Fibroblast of pulmonary artery (primary cell): ENCODE results near the gene NSUN4.
"Not testable (repeated sequence)": the region's sequence is repeated elsewhere in the genome, so short reads cannot be mapped to it uniquely, and the experiment has no call there.

Experiments used
- DNase-seq: peaks from one replicate; pipeline ENCODE4 v3.0.0-alpha.2; 2010; ENCODE audit warnings: low read depth
- H3K4me3 ChIP-seq: replicated peaks from 2 replicates; pipeline ENCODE4 v1.5.1; 2011; ENCODE audit warnings: low read depth, mild to moderate bottlenecking, control low read depth, low read length, moderate library complexity
- TF ChIP-seq, protein P1 (sequence below): IDR thresholded peaks from 2 replicates; pipeline ENCODE4 v1.5.1; 2011; ENCODE audit warnings: mild to moderate bottlenecking, control low read depth, low read length, inconsistent platforms; ENCODE audit errors: missing control alignments

NSUN4 gene

GRCh38 chr1:46315669-46316403 lies 24.8 kb upstream of the NSUN4 start:
- H3K4me3 ChIP-seq = no peak overlapping the region
- TF ChIP-seq, protein P1, sequence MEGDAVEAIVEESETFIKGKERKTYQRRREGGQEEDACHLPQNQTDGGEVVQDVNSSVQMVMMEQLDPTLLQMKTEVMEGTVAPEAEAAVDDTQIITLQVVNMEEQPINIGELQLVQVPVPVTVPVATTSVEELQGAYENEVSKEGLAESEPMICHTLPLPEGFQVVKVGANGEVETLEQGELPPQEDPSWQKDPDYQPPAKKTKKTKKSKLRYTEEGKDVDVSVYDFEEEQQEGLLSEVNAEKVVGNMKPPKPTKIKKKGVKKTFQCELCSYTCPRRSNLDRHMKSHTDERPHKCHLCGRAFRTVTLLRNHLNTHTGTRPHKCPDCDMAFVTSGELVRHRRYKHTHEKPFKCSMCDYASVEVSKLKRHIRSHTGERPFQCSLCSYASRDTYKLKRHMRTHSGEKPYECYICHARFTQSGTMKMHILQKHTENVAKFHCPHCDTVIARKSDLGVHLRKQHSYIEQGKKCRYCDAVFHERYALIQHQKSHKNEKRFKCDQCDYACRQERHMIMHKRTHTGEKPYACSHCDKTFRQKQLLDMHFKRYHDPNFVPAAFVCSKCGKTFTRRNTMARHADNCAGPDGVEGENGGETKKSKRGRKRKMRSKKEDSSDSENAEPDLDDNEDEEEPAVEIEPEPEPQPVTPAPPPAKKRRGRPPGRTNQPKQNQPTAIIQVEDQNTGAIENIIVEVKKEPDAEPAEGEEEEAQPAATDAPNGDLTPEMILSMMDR = no peak
- DNase-seq = peak; percentile 6

DNA sequence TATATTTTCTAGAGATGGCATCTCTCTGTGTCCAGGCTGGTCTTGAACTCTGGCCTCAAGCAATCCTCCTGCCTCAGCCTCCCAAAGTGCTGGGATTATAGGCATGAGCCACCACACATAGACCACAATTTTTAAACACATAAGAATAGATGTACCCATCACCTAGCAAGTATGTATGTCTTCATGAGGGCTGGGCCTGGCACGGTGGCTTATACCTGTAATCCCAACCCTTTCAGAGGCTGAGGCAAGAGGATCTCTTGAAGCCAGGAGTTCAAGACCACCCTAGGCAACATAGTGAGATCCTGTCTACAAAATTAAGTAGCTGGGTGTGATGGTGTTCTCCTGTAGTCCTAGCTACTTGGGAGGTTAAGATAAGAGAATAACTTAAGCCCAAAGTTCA lies 23.3 kb upstream of the NSUN4 start:
- H3K4me3 ChIP-seq = no peak overlapping the region
- TF ChIP-seq, protein P1 = no peak
- no peak for DNase-seq

DNA sequence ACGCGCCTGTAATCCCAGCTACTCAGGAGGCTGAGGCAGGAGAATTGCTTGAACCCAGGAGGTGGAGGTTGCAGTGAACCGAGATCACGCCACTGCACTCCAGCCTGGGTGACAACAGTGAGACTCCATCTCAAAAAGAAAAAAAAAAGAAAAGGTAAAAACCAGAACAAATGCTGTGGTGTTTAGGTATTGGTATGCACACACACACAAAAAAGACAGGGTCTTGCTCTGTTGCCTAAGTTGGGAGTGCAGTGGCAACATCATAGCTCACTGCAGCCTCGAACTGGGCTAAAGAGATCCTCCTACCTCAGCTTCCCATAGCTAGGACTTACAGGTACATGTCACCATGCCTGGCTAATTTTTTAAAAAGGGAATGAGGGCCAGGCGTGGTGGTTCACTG lies 21.3 kb upstream of the NSUN4 start:
- H3K4me3 ChIP-seq, DNase-seq: not testable (repeated sequence)

GRCh38 chr1:46319960-46320914 lies 20.4 kb upstream of the NSUN4 start:
- not testable (repeated sequence) for H3K4me3 ChIP-seq, DNase-seq

GRCh38 chr1:46322191-46322590 lies 18.4 kb upstream of the NSUN4 start:
- DNase-seq, H3K4me3 ChIP-seq: not testable (repeated sequence)

GRCh38 chr1:46325285-46326076 lies 15.1 kb upstream of the NSUN4 start:
- H3K4me3 ChIP-seq, DNase-seq: not testable (repeated sequence)

DNA sequence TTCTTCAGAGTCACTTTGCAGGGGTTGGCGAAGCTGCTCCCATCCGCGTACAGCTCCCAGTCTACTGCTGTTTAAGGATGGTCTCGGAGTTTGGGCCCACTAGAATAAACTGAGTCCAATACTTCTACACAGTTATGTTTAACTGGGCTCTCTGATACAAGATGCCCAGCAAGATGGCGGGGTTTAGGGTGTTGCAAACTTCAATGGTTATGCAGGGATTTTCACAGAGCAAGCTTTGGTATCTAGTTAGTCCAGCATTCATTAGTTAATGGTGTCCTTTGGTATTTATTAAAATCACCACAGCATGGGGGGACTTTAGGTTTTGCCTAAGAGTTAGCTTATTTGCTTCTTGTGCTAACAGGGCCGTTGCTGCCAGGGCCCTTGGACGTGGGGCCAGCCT lies 12.4 kb upstream of the NSUN4 start:
- H3K4me3 ChIP-seq, DNase-seq: not testable (repeated sequence)

GRCh38 chr1:46329807-46330206 lies 10.8 kb upstream of the NSUN4 start:
- not testable (repeated sequence) for H3K4me3 ChIP-seq

DNA sequence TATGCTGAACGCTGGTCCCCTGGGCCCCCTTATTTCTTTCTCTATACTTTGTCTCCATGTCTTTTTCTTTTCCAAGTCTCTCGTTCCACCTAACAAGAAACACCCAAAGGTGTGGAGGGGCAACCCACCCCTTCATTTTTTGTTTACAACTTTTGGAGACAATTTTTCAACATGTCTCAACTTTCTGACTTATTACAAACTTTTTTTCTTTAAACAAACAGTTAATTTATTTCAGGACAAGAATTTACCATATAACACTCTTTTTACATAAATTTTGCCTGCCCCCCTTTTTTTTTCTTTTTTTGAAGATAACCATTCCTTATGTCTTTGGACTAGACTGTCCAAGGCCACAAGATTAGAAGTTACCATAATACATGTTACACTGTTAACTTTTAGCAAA lies 10.2 kb upstream of the NSUN4 start:
- DNase-seq, H3K4me3 ChIP-seq: not testable (repeated sequence)

More at GRCh38 chr1:46329807-46330206, 10.8 kb upstream of the NSUN4 start:
- not testable (repeated sequence) for DNase-seq

GRCh38 chr1:46331786-46332540 lies 8.6 kb upstream of the NSUN4 start:
- not testable (repeated sequence) for DNase-seq, H3K4me3 ChIP-seq
